Occipital lobe (tissue), 2 donors: Measurements from ENCODE around the gene SEZ6L2. TPM values are rescaled to one million over a fixed set of nuclear protein-coding genes. Genes with fewer than 3 reads are reported as not detected.

Experiments
- DNase-seq: peaks from one replicate; lab custom pipeline; 2025; lab: John Stamatoyannopoulos, UW
- total RNA-seq: library from RNA; depleted of rRNA; stranded (reverse); fragments of >200 nt; gene quantifications from one replicate; pipeline ENCODE4 v1.2.3, GENCODE V29; 2014

SEZ6L2 gene
- total RNA-seq, 1 donor from 2014 or later = 32.1 TPM

DNA sequence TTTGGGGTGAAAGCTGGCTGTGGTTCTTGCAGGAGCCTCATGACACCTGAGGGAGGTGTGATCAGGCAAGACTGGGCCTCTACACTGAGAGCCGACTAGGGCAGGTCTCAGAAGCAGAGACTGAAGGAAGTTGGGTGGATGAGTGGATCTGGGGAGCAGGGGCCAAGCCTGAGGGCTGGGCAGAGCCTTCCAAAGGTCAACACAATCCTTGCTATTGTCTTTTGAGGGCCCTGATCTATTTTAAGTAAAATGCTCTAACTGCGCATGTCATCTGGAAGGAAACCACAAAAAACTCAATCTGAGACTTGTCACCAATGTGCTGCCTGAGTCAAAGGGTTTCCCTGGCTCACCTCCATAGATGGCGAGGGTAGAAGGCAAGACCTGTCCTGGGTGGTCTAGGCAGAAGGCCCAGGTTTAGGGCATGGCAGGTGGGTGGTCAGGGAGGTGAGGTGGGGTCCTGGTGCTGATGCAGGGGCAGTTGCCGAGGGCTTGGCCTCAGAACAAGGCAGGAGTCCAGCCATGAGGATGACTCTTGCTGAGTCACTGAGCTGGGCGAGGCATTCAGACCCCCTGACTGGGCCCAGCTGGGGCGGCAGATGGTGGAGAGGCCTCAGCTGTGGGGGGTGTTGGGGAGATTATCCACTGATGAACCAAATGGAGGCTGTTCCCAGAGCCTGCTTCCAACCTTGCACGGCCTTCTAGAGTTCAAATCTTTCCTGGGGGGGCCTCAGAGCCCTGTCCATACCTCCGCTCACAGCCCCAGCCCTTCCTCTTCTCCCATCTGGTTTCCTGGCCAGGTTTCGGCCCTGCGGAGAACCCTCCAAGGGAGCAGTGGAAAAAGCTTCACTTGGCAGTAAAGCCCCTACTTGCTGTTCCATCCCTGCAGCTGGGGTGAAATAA lies 74.0 kb downstream of the SEZ6L2 start:
- peak; percentile 52 for DNase-seq

- no peak for DNase-seq
Observed at GRCh38 chr16:29824589-29825144, 74.7 kb downstream of the SEZ6L2 start.

GRCh38 chr16:29821643-29822115 lies 77.7 kb downstream of the SEZ6L2 start:
- no peak for DNase-seq

Other genes with a start within 250 kb of the SEZ6L2 start
- gene SPN, start 236.3 kb downstream of the SEZ6L2 start, total RNA-seq = 0.16 TPM
- gene QPRT, start 220.4 kb downstream of the SEZ6L2 start, total RNA-seq = 4.4 TPM
- gene C16orf54, start 153.6 kb downstream of the SEZ6L2 start, total RNA-seq = 0.31 TPM
- gene ZG16, start 121.3 kb downstream of the SEZ6L2 start, total RNA-seq = not detected
- gene KIF22, start 108.8 kb downstream of the SEZ6L2 start, total RNA-seq = 35.7 TPM
- gene MAZ, start 93.0 kb downstream of the SEZ6L2 start, total RNA-seq = 271 TPM
- 20.6 TPM for gene PRRT2, start 87.4 kb downstream of the SEZ6L2 start, total RNA-seq
- gene PAGR1, start 83.4 kb downstream of the SEZ6L2 start, total RNA-seq = 10.8 TPM
- gene MVP, start 79.1 kb downstream of the SEZ6L2 start, total RNA-seq = 6.1 TPM
- 47.1 TPM for gene CDIPT, start 36.3 kb downstream of the SEZ6L2 start, total RNA-seq
- gene ASPHD1, start 938 bp upstream of the SEZ6L2 start, total RNA-seq = 17.2 TPM
- 15.6 TPM for gene KCTD13, start 26.7 kb upstream of the SEZ6L2 start, total RNA-seq
- 22.5 TPM for gene TMEM219, start 62.5 kb upstream of the SEZ6L2 start, total RNA-seq
- gene TAOK2, start 74.3 kb upstream of the SEZ6L2 start, total RNA-seq = 49.8 TPM
- 13.1 TPM for gene HIRIP3, start 96.1 kb upstream of the SEZ6L2 start, total RNA-seq
- gene INO80E, start 96.7 kb upstream of the SEZ6L2 start, total RNA-seq = 27.8 TPM
- gene DOC2A, start 111.5 kb upstream of the SEZ6L2 start, total RNA-seq = 10.5 TPM
- gene C16orf92, start 123.6 kb upstream of the SEZ6L2 start, total RNA-seq = not detected
- gene TLCD3B, start 131.7 kb upstream of the SEZ6L2 start, total RNA-seq = 12.5 TPM
- gene ALDOA, start 166.2 kb upstream of the SEZ6L2 start, total RNA-seq = 57.4 TPM
- gene PPP4C, start 176.4 kb upstream of the SEZ6L2 start, total RNA-seq = 81.4 TPM
- gene TBX6, start 192.4 kb upstream of the SEZ6L2 start, total RNA-seq = 0.16 TPM
- gene YPEL3, start 196.7 kb upstream of the SEZ6L2 start, total RNA-seq = 21.1 TPM
- gene GDPD3, start 214.0 kb upstream of the SEZ6L2 start, total RNA-seq = 0.47 TPM
- 25.7 TPM for gene MAPK3, start 223.7 kb upstream of the SEZ6L2 start, total RNA-seq